Right atrium auricular region (tissue), 2 donors: Measurements from ENCODE around the gene TXNRD2. TPM values are rescaled to one million over a fixed set of nuclear protein-coding genes. Genes with fewer than 3 reads are reported as not detected.

ENCODE experiments used
- DNase-seq: peaks from one replicate; pipeline ENCODE4 v3.0.0-alpha.2; 2019; ENCODE audit warnings: low spot score
- H3K27ac ChIP-seq, 2 donors: fragments of 200-600 bp; sonication (generic); 1 replicate in 1 of 2; 2 replicates in 1 of 2; pipeline ENCODE4 v1.5.1; 2016 to 2019
- H3K27me3 ChIP-seq, 2 donors: fragments of 200-600 bp; sonication (generic); one replicate each; pipeline versions ENCODE4 v1.5.1 to v1.6.0; 2017 to 2019
- H3K36me3 ChIP-seq: fragments of 200-600 bp; sonication (generic); one replicate; pipeline ENCODE4 v1.5.1; 2016
- H3K4me1 ChIP-seq, 2 donors: fragments of 200-600 bp; sonication (generic); one replicate each; pipeline versions ENCODE4 v1.5.1 to v1.6.0; 2017 to 2019
- H3K4me3 ChIP-seq, 2 donors: fragments of 200-600 bp; sonication (generic); 1 replicate in 1 of 2; 2 replicates in 1 of 2; pipeline ENCODE4 v1.5.1; 2017 to 2019; ENCODE audit warnings: mild to moderate bottlenecking in 1 of 2, moderate library complexity in 1 of 2
- H3K9me3 ChIP-seq, 2 donors: fragments of 200-600 bp; sonication (generic); one replicate each; pipeline ENCODE4 v1.5.1; 2019
- total RNA-seq, 2 donors: library from RNA; depleted of rRNA; stranded (reverse); fragments of >200 nt; gene quantifications; one replicate each; pipeline ENCODE4 v1.1.0, GENCODE V29; 2016
- TF ChIP-seq, protein P1 (sequence below), 2 donors: fragments of 200-600 bp; sonication (generic); IDR thresholded peaks; one replicate each; pipeline ENCODE4 v1.5.1; 2019; ENCODE audit warnings: antibody characterized with exemption in 2 of 2

TXNRD2 gene
- total RNA-seq, 2 donors from 2014 or later: 16.2 to 18.4 TPM

DNA sequence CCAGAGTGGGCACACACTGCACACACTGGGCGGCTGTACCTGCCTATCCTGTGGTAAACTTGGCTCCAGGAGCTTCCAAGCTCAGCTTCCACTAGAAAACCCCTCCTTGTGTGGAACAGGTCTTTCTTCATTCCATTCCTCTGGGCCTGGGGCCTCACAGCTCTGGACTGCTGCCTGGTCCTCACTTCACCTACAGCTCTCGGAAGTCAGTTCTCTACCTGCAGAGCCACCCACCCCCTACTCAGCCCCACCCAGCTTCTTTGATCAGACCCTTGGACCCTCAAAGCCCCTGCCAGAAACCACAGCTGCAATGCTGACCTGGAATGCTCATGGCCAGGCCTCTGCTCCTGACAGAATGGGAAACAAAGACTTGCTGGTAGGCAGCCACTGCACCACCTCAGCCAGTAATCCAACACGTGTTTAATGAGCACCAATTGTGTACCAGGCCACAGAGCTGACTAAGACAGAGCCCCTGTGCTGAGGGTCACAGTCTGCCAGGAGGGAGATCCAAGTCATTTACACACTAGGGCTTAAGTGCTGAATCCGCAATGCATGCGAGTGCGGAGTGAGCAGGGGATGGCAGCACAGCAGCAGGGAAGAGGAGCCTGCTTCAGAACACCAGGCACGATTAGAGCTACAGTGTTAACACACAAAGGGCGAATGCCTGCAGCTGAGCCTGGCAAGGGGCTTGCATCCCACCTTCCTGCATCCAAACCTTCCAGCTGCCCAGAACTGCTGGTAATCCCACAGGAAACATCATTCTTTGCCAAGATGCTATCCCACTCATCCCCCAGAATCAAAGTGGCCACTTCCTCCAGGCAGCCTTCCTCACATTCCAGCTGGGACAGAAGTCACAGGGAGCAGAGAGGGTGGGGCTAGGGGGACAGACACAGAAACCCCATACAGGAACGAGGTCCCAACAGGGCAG is 91.5 kb downstream of the TXNRD2 start:
- DNase-seq: peak; percentile 46
- TF ChIP-seq, protein P1, sequence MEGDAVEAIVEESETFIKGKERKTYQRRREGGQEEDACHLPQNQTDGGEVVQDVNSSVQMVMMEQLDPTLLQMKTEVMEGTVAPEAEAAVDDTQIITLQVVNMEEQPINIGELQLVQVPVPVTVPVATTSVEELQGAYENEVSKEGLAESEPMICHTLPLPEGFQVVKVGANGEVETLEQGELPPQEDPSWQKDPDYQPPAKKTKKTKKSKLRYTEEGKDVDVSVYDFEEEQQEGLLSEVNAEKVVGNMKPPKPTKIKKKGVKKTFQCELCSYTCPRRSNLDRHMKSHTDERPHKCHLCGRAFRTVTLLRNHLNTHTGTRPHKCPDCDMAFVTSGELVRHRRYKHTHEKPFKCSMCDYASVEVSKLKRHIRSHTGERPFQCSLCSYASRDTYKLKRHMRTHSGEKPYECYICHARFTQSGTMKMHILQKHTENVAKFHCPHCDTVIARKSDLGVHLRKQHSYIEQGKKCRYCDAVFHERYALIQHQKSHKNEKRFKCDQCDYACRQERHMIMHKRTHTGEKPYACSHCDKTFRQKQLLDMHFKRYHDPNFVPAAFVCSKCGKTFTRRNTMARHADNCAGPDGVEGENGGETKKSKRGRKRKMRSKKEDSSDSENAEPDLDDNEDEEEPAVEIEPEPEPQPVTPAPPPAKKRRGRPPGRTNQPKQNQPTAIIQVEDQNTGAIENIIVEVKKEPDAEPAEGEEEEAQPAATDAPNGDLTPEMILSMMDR (IDR thresholded peaks at IDR 0.05): no peak
- H3K9me3 ChIP-seq: no peaks in the 10 kb centered on the region
- H3K36me3 ChIP-seq: peaks cover 17% of the 10 kb centered on the region
- H3K4me3 ChIP-seq: no peak overlapping the region
- no peaks in the 10 kb centered on the region for H3K27me3 ChIP-seq
- peaks cover 0 to 22% of the 10 kb centered on the region in 2 donors for H3K4me1 ChIP-seq
- no peak overlapping the region for H3K27ac ChIP-seq

DNA sequence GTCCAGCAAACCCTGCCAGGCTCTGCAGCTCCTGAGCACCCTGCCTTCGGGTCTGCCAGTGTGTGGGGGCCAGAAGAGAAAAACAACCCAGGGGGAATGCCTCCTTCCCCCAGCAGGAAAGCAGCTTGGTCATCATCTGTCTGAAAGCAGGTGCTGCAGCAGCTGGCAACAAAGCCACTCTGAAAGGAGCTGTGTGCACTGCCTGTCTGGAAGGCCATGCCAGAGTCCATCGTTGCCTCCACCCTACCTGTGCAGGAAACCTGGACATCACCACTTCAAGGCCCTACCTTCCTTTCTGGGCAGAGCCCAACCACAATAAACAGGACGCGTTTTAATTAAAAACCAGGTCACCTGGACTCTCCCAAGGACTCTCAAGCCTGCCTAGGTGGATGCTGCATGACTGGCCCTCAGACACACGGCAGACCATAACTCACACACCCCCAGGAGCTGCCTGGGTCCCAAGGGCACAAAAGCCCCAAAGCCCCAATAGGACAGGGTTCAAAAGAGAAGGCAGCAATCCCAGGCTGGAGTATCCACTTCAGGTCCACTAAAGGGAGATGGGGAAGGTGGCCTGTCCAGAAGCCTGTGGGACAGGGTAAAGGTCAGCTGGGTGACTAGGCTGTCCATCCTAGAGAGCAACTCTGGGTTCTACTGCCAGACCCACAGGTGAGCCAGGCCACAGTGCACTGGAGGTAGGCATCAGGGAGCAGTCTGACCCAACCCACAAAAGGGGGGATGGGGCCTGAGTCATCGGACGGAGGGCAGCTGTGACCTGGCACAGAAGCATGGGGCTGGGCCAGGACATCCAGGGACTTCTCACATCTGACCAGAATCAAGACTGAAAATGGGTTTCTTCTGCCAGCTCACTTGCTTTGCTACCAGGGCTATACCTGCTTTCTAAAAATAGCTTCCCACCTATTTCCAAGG is 93.1 kb downstream of the TXNRD2 start:
- Histone ChIP-seq H3K27me3 (no peaks in the 10 kb centered on the region), H3K36me3 (peaks cover 17% of the 10 kb centered on the region), H3K27ac (no peak overlapping the region), H3K9me3 (no peaks in the 10 kb centered on the region), H3K4me3 (no peak overlapping the region), H3K4me1 (peaks cover 0 to 31% of the 10 kb centered on the region in 2 donors)
- TF ChIP-seq, protein P1 (IDR thresholded peaks at IDR 0.05): no peak
- peak; percentile 44 for DNase-seq

DNA sequence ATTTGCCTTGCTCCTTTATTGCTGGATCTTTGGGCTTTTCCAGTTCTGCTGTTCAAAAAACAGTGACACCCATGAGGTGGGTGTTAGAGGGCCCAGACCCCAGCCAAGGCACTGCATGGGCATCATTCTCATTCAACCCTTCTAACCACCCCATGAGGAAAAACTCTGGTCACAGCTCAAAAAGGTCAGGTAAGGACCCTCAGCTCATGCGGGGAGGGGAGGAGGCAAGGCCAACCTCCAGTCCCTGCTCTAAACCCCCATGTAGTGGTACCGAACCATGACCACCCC is 94.3 kb downstream of the TXNRD2 start:
- no peaks in the 10 kb centered on the region for H3K27me3 ChIP-seq
- peaks cover 17% of the 10 kb centered on the region for H3K36me3 ChIP-seq
- no peak overlapping the region for H3K27ac ChIP-seq
- peaks cover 0 to 27% of the 10 kb centered on the region in 2 donors for H3K4me1 ChIP-seq
- no peaks in the 10 kb centered on the region for H3K9me3 ChIP-seq
- no peak overlapping the region for H3K4me3 ChIP-seq
- DNase-seq: no peak
- TF ChIP-seq, protein P1 (IDR thresholded peaks at IDR 0.05): no peak

DNA sequence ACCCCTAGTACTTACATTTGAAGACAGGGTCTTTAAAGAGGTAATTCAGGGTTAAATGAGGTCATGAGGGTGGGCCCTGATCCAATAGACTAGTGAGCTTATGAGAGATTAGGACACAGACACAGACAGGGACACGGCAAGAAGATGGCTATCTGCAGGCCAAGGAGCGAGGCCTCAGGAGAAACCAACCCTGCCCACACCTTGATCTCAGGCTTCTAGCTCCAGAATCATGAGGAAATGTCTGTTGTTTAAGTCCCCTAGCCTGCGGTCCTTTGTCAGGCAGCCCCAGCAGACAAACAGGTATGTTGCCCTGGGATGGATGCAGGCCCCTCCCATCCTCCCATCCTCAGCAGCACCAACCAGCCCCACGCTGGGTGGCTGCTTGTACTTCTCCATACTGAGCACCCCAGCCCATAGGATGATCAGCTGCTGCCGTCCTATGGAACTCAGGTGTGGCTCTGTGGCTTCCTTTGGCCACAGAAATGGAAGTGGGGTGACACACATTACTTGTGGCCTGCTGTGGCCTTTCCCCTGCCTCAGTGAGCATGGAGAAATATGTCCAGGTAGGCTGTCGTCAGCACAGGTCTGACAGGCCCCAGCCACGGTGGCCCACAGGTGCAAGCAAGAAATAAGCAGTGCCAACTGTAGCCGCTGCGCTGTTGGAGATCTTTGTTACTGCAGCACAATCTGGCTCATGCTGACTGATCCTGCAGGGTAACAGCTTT is 94.8 kb downstream of the TXNRD2 start:
- H3K9me3 ChIP-seq: no peaks in the 10 kb centered on the region
- peak; percentile 42 for DNase-seq
- TF ChIP-seq, protein P1 (IDR thresholded peaks at IDR 0.05): no peak
- no peaks in the 10 kb centered on the region for H3K27me3 ChIP-seq
- H3K27ac ChIP-seq: no peak overlapping the region
- no peak overlapping the region for H3K4me3 ChIP-seq
- peaks cover 14% of the 10 kb centered on the region for H3K36me3 ChIP-seq
- peaks cover 0 to 26% of the 10 kb centered on the region in 2 donors for H3K4me1 ChIP-seq

DNA sequence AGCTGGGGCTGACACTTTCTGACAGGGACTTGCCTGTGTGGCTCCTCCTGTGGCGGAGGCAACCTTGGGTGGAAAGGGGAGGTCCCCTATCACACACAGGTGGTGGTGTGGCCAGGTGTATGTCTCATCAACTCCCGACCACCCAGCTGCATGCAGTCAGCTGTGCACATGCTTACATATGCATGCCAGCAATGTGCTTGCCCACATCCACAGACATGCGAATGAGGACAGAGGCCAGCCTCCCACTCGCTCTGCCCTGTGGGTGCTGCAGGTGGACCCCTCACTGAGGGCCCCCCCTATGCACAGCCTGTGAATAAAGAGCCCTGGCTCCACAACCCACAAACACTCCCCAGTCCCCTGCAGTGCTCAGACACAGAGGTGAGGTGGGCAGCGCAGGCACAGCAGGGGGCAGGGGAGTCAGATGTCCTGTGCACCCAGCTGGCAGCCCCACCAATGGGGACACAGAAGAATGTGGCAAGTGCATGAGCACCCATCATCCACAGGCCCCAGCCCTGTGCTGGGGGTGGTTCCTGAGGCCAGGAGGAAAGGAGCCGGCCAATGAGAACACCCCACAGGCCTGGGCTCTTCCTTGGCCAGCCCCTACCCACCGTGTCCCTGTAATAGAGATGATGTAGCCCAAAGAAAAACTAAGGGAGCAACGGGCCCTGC is 96.4 kb downstream of the TXNRD2 start:
- Histone ChIP-seq H3K27ac (no peak overlapping the region), H3K27me3 (no peaks in the 10 kb centered on the region)
- TF ChIP-seq, protein P1 (IDR thresholded peaks at IDR 0.05): no peak

More for the DNA sequence above, 96.4 kb downstream of the TXNRD2 start:
- peak; percentile 52 for DNase-seq
- Histone ChIP-seq H3K36me3 (no peaks in the 10 kb centered on the region), H3K4me3 (no peak overlapping the region), H3K9me3 (no peaks in the 10 kb centered on the region), H3K4me1 (peaks cover 0 to 26% of the 10 kb centered on the region in 2 donors)
